NAMALWA (cell line): ENCODE data around the gene LHX4.

Source experiments
- DNase-seq: peaks from one replicate; pipeline ENCODE4 v3.0.0-alpha.2; 2015; ENCODE audit warnings: low spot score

The LHX4 gene

GRCh38 chr1:180229483-180230415 is at the start of gene LHX4:
TSS of gene LHX4 (plus strand) at chr1:180230264. CDS start at chr1:180230530, 266 bp downstream.
- DNase-seq = peak; percentile 60

- DNase-seq = peak; percentile 52
These were observed 49.0 kb upstream of the LHX4 start for GRCh38 chr1:180181048-180181447.

- DNase-seq = peak; percentile 23
These were observed 47.9 kb upstream of the LHX4 start for GRCh38 chr1:180181996-180182642.

GRCh38 chr1:180182643-180183311 is 47.3 kb upstream of the LHX4 start:
- DNase-seq = no peak

GRCh38 chr1:180183426-180183825 is 46.6 kb upstream of the LHX4 start:
- DNase-seq = no peak

- no peak for DNase-seq
These were observed 46.0 kb upstream of the LHX4 start for GRCh38 chr1:180184041-180184440.

- DNase-seq = no peak
These were observed 44.8 kb upstream of the LHX4 start for GRCh38 chr1:180185281-180185680.

- no peak for DNase-seq
These were observed 44.0 kb upstream of the LHX4 start for GRCh38 chr1:180185971-180186645.

- DNase-seq = no peak
These were observed 43.2 kb upstream of the LHX4 start for GRCh38 chr1:180186831-180187230.

GRCh38 chr1:180187626-180188025 is 42.4 kb upstream of the LHX4 start:
- no peak for DNase-seq

- peak; percentile 34 for DNase-seq
These were observed 42.0 kb upstream of the LHX4 start for GRCh38 chr1:180188091-180188506.

- DNase-seq = no peak
These were observed 41.3 kb upstream of the LHX4 start for GRCh38 chr1:180188684-180189175.

- DNase-seq = no peak
These were observed 40.0 kb upstream of the LHX4 start for GRCh38 chr1:180190091-180190490.

- no peak for DNase-seq
These were observed 37.9 kb upstream of the LHX4 start for GRCh38 chr1:180192172-180192571.

- DNase-seq = no peak
These were observed 36.7 kb upstream of the LHX4 start for GRCh38 chr1:180193141-180194047.

- no peak for DNase-seq
These were observed 36.0 kb upstream of the LHX4 start for GRCh38 chr1:180194048-180194425.

GRCh38 chr1:180194546-180195207 is 35.4 kb upstream of the LHX4 start:
- DNase-seq = no peak

GRCh38 chr1:180195401-180195800 is 34.7 kb upstream of the LHX4 start:
- DNase-seq = no peak

- no peak for DNase-seq
These were observed 34.1 kb upstream of the LHX4 start for GRCh38 chr1:180195916-180196315.

- no peak for DNase-seq
These were observed 33.5 kb upstream of the LHX4 start for GRCh38 chr1:180196436-180197003.
